ENCODE measurements around the gene TSPO2.

GRCh38 chr6:41056768-41057490 lies 14.7 kb downstream of the TSPO2 start:
- no peak for TF ChIP-seq CTCF (conservative IDR thresholded peaks at IDR 0.05; ENCODE audit: low read depth, low read length)
- TF ChIP-seq EZH2 (IDR thresholded peaks at IDR 0.05; ENCODE audit: low read length, unreplicated experiment): no peak

Data from PC-3 (cell line).